Neuronal stem cell (in vitro differentiated cells): ENCODE measurements around the gene TTL.

Experiments
- DNase-seq: peaks from one replicate; pipeline ENCODE4 v3.0.0-alpha.2; 2013; ENCODE audit warnings: low spot score
- H2AFZ ChIP-seq: one replicate; pipeline ENCODE4 v1.6.1; 2013; ENCODE audit warnings: mild to moderate bottlenecking, low read length, inconsistent platforms
- H2AK5ac ChIP-seq: 2 replicates; pipeline ENCODE4 v1.6.1; 2013; ENCODE audit warnings: low read depth, mild to moderate bottlenecking, inconsistent platforms, low read length, moderate library complexity, mixed read lengths
- H2BK120ac ChIP-seq: 2 replicates; pipeline ENCODE4 v1.6.1; 2013; ENCODE audit warnings: low read depth, mild to moderate bottlenecking, inconsistent platforms, low read length, moderate library complexity, mixed read lengths
- H2BK12ac ChIP-seq: one replicate; pipeline ENCODE4 v1.6.1; 2013; ENCODE audit warnings: low read length, inconsistent platforms
- H2BK15ac ChIP-seq: 2 replicates; pipeline ENCODE4 v1.6.1; 2013; ENCODE audit warnings: mild to moderate bottlenecking, low read length, inconsistent platforms, mixed read lengths
- H2BK5ac ChIP-seq: one replicate; pipeline ENCODE4 v1.6.1; 2013; ENCODE audit warnings: inconsistent platforms, mild to moderate bottlenecking, low read length, moderate library complexity
- H3K14ac ChIP-seq: one replicate; pipeline ENCODE4 v1.6.1; 2013; ENCODE audit warnings: low read length, inconsistent platforms
- H3K18ac ChIP-seq: 2 replicates; pipeline ENCODE4 v1.6.1; 2013; ENCODE audit warnings: low read length, inconsistent platforms
- H3K23ac ChIP-seq: 2 replicates; pipeline ENCODE4 v1.6.1; 2013; ENCODE audit warnings: low read depth, mild to moderate bottlenecking, mixed read lengths, low read length, inconsistent platforms; ENCODE audit not compliant: poor library complexity
- H3K27ac ChIP-seq: replicated peaks from 3 replicates; pipeline ENCODE4 v1.5.1; 2013; ENCODE audit warnings: low read length, inconsistent platforms
- H3K27me3 ChIP-seq, 3 experiments: 2 replicates each; pipeline ENCODE4 v1.6.1; 2013; ENCODE audit warnings: low read length in 3 of 3, mild to moderate bottlenecking in 2 of 3, inconsistent platforms in 1 of 3, low read depth in 1 of 3, mixed read lengths in 1 of 3, moderate library complexity in 1 of 3; ENCODE audit not compliant: control insufficient read depth in 3 of 3, insufficient read depth in 3 of 3
- H3K36me3 ChIP-seq, 2 donors: replicated peaks in 1 of 2; 2 replicates each; pipeline ENCODE4 v1.6.1; 2013; ENCODE audit warnings: low read length in 2 of 2; ENCODE audit not compliant: control insufficient read depth in 2 of 2, insufficient read depth in 2 of 2
- H3K4ac ChIP-seq: 2 replicates; pipeline ENCODE4 v1.6.1; 2013; ENCODE audit warnings: inconsistent platforms, mild to moderate bottlenecking, low read length, moderate library complexity
- H3K4me1 ChIP-seq, 2 donors: 1 replicate in 1 of 2; 2 replicates in 1 of 2; pipeline ENCODE4 v1.6.1; 2013; ENCODE audit warnings: low read length in 2 of 2, low read depth in 1 of 2; ENCODE audit not compliant: control insufficient read depth in 2 of 2, insufficient read depth in 1 of 2
- H3K4me2 ChIP-seq: one replicate; pipeline ENCODE4 v1.6.1; 2013; ENCODE audit warnings: mild to moderate bottlenecking, low read length, inconsistent platforms; ENCODE audit not compliant: insufficient read depth, poor library complexity, severe bottlenecking
- H3K4me3 ChIP-seq, 2 donors: 2 replicates each; pipeline ENCODE4 v1.5.1; 2013; ENCODE audit warnings: low read length in 2 of 2, mild to moderate bottlenecking in 2 of 2, inconsistent platforms in 1 of 2, moderate library complexity in 1 of 2
- H3K79me1 ChIP-seq: one replicate; pipeline ENCODE4 v1.6.1; 2013; ENCODE audit warnings: low read depth, mild to moderate bottlenecking, inconsistent platforms, low read length, moderate library complexity
- H3K9ac ChIP-seq: one replicate; pipeline ENCODE4 v1.6.1; 2013; ENCODE audit warnings: mild to moderate bottlenecking, low read depth, low read length, inconsistent platforms; ENCODE audit not compliant: poor library complexity
- H3K9me3 ChIP-seq, 2 donors: replicated peaks in 1 of 2; 2 replicates each; pipeline versions ENCODE3 to v1.6.1; 2013; ENCODE audit warnings: low read length in 2 of 2, mild to moderate bottlenecking in 2 of 2, inconsistent platforms in 1 of 2, low read depth in 1 of 2, mixed read lengths in 1 of 2, moderate library complexity in 1 of 2; ENCODE audit not compliant: control insufficient read depth in 2 of 2, insufficient read depth in 1 of 2
- H4K8ac ChIP-seq: one replicate; pipeline ENCODE4 v1.6.1; 2013; ENCODE audit warnings: low read depth, mild to moderate bottlenecking, inconsistent platforms, low read length, moderate library complexity
- H4K91ac ChIP-seq: one replicate; pipeline ENCODE4 v1.6.1; 2013; ENCODE audit warnings: low read length, low read depth, mild to moderate bottlenecking, inconsistent platforms; ENCODE audit not compliant: poor library complexity
- WGBS, 2 donors: extraction: QIAGEN DNeasy Blood & Tissue Kit; methylation state at CpG; one replicate each; pipeline ENCODE4 v1.1.7; 2013; ENCODE audit warnings: missing lambda C conversion rate in 2 of 2, mixed read lengths in 1 of 2; ENCODE audit not compliant: insufficient read length in 2 of 2, insufficient replicate concordance in 1 of 2; ENCODE audit errors: extremely low coverage in 2 of 2; 5-methylcytosine and 5-hydroxymethylcytosine counted together

Gene TTL

DNA sequence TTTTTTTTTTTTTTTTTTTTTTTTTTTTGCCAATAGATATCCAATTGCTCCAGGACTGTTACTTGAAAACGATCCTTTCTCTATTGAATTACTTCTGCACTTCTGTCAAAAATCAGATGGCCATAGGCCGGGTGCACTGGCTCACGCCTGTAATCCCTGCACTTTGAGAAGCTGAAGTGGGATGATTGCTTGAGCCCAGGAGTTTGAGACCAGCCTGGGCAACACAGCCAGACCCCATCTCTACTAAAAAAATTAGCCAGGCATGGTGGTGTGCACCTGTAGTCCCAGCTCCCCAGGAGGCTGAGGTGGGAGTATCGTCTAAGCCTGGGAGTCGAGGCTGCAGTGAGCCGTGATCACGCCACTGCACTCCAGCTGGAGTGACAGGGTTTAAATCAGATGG is 98.1 kb downstream of the TTL start:
- H2BK5ac ChIP-seq: no peak overlapping the region
- no peak overlapping the region for H3K4me3 ChIP-seq
- no peak overlapping the region for H3K9ac ChIP-seq
- H4K8ac ChIP-seq: no peak overlapping the region
- no peak overlapping the region for H2BK15ac ChIP-seq
- no peak overlapping the region for H3K27ac ChIP-seq
- H3K4me1 ChIP-seq: peaks cover 3 to 5% of the 10 kb centered on the region in 2 donors
- H2AK5ac ChIP-seq: no peak overlapping the region
- no peak overlapping the region for H3K14ac ChIP-seq
- WGBS, 2 donors: no CpG with 5 or more reads among the region's 7 CpGs
- H3K79me1 ChIP-seq: no peaks in the 10 kb centered on the region
- H4K91ac ChIP-seq: no peak overlapping the region
- H3K9me3 ChIP-seq: no peaks in the 10 kb centered on the region
- H3K4me2 ChIP-seq: no peak overlapping the region
- no peak for DNase-seq
- H3K23ac ChIP-seq: no peak overlapping the region
- H2AFZ ChIP-seq: no peak overlapping the region
- no peaks in the 10 kb centered on the region for H3K27me3 ChIP-seq
- H2BK12ac ChIP-seq: no peak overlapping the region
- H3K4ac ChIP-seq: no peak overlapping the region
- H2BK120ac ChIP-seq: no peak overlapping the region
- no peak overlapping the region for H3K18ac ChIP-seq
- peaks cover 5 to 19% of the 10 kb centered on the region in 2 donors for H3K36me3 ChIP-seq

DNA sequence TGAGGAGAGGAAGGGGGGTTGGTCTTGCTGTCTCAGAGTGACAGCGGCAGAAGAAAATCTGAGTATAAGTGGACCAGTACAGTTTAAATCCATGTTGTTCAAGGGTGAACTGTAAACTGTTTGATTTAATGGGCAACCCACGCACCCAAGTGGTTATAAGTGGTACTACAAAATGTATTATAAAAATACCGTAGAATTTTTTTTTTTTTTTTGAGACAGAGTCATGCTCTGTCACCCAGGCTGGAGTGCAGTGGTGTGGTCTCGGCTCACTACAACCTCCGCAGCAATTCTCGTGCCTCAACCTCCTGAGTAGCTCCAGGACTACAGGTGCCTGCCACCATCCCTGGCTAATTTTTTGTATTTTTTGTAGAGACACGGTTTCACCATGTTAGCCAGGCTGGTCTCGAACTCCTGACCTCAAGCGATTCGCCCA is 100.4 kb downstream of the TTL start:
- no peak overlapping the region for H3K4me2 ChIP-seq
- WGBS, 2 donors: no CpG with 5 or more reads among the region's 10 CpGs
- no peak overlapping the region for H2BK12ac ChIP-seq
- H3K36me3 ChIP-seq: peaks cover 8 to 14% of the 10 kb centered on the region in 2 donors
- no peak overlapping the region for H2AK5ac ChIP-seq
- H3K4me1 ChIP-seq: peaks cover 3 to 9% of the 10 kb centered on the region in 2 donors
- H4K8ac ChIP-seq: no peak overlapping the region
- H3K4me3 ChIP-seq: no peak overlapping the region
- peaks cover 4% of the 10 kb centered on the region for H3K79me1 ChIP-seq
- H4K91ac ChIP-seq: no peak overlapping the region
- no peaks in the 10 kb centered on the region for H3K9me3 ChIP-seq
- no peak overlapping the region for H2AFZ ChIP-seq
- H3K9ac ChIP-seq: no peak overlapping the region
- no peak overlapping the region for H2BK15ac ChIP-seq
- H2BK5ac ChIP-seq: no peak overlapping the region
- H3K27ac ChIP-seq: no peak overlapping the region
- H2BK120ac ChIP-seq: no peak overlapping the region
- no peak overlapping the region for H3K18ac ChIP-seq
- no peaks in the 10 kb centered on the region for H3K27me3 ChIP-seq
- H3K14ac ChIP-seq: no peak overlapping the region
- H3K4ac ChIP-seq: no peak overlapping the region
- no peak overlapping the region for H3K23ac ChIP-seq
- no peak for DNase-seq

DNA sequence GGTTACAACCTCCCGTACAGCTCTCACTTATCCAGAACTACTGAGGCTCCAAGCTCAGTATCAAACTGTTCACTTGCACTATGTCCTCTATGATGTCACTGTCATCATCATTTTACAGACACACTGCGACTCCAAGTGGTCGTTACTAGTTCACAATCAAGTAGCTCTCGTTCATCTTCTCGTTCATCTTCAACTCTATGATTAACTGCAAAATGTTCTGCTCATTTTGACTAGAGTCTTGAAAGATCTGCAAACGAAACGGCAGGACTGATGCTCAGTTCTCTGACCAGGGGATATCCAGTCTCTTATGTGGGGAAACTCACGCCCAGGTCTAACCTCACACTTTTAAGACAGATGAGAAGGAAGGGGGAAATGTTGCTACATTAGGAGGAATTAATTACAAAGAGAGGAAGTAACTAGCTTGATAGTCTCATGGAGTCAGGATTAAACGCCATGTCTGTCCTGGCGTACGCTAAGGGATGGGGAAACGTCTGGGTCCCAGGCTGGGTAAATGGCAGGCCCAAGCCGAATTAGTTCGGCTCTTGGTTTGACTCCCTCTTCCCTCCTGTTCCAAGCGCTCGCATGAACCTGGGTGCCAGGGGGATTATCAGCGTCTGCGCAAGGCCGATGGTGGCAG is 101.7 kb downstream of the TTL start:
- peak overlapping the region; percentile 8 for H2BK5ac ChIP-seq
- no peak overlapping the region for H3K14ac ChIP-seq
- peak overlapping the region; percentile 89 for H3K9ac ChIP-seq
- H3K79me1 ChIP-seq: peaks cover 4% of the 10 kb centered on the region
- H3K4ac ChIP-seq: no peak overlapping the region
- H4K8ac ChIP-seq: no peak overlapping the region
- WGBS, 2 donors: no CpG with 5 or more reads among the region's 19 CpGs
- H3K36me3 ChIP-seq: peaks cover 9 to 23% of the 10 kb centered on the region in 2 donors
- H3K4me3 ChIP-seq: peak overlapping the region; percentile 87 to 88
- no peaks in the 10 kb centered on the region for H3K27me3 ChIP-seq
- peak overlapping the region; percentile 19 for H4K91ac ChIP-seq
- peak overlapping the region; percentile 78 for H3K27ac ChIP-seq
- H3K23ac ChIP-seq: no peak overlapping the region
- no peaks in the 10 kb centered on the region for H3K9me3 ChIP-seq
- H2AFZ ChIP-seq: peak overlapping the region; percentile 92
- H2AK5ac ChIP-seq: no peak overlapping the region
- no peak overlapping the region for H2BK15ac ChIP-seq
- no peak overlapping the region for H3K18ac ChIP-seq
- H2BK120ac ChIP-seq: no peak overlapping the region
- H2BK12ac ChIP-seq: no peak overlapping the region
- H3K4me1 ChIP-seq: peaks cover 3 to 9% of the 10 kb centered on the region in 2 donors
- H3K4me2 ChIP-seq: peak overlapping the region; percentile 69
- DNase-seq: no peak

DNA sequence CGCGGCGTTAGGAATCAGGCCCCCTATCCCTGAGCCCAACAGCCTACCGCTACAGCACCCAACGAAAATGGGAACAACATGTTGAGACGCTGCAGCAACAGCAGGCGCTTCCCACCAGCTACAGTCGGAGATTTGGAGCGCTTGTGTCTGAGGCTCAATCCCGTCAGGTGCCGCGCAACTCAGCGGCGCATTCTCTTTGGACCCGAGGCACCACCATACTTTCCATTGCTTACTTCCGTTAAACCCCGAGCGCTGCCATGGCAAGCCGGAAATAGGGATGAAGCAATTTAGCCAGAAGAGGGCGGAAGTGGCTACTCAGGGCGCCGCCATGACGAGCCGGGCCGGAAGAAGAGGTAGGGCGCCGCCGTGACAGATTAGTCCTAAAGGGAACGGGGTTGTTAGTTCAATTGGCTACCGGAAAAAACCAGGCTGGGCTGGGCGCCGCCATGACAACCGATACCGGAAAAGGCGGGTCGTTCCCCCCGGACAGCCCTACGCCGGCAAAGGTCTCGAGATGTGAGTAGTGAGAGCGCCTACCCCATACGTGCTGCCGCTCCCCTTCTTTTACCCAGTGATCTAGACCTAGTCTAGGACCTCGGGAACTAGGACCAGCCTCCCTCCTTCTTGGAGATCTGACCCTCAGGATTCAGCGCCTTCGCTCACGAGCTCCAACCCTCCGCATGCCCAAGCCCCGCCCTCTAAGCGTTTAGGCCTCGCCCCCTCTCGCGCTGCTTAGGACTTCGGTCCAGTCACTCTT is 102.4 kb downstream of the TTL start, which contains the start of gene CHCHD5:
Gene CHCHD5, plus strand, starts transcription at position 476 of the 757 bp plus-strand sequence. Its CDS starts 39 bp downstream, at position 515.
- H3K79me1 ChIP-seq: peaks cover 4% of the 10 kb centered on the region
- H3K4me3 ChIP-seq: peak within 1 kb of the TSS; percentile 87 to 88
- no peak within 1 kb of the TSS for H3K14ac ChIP-seq
- no peak within 1 kb of the TSS for H3K4ac ChIP-seq
- peak within 1 kb of the TSS; percentile 8 for H2BK5ac ChIP-seq
- H3K23ac ChIP-seq: peak within 1 kb of the TSS; percentile 50
- no peak within 1 kb of the TSS for H2BK12ac ChIP-seq
- peaks cover 3 to 9% of the 10 kb centered on the region in 2 donors for H3K4me1 ChIP-seq
- peaks cover 9 to 28% of the 10 kb centered on the region in 2 donors for H3K36me3 ChIP-seq
- no CpG with 5 or more reads among the region's 54 CpGs for WGBS, 2 donors
- no peak within 1 kb of the TSS for H2BK120ac ChIP-seq
- no peak within 1 kb of the TSS for H2BK15ac ChIP-seq
- H4K8ac ChIP-seq: no peak within 1 kb of the TSS
- peak; percentile 86 for DNase-seq
- H3K27ac ChIP-seq: peak within 1 kb of the TSS; percentile 97
- peak within 1 kb of the TSS; percentile 77 for H3K4me2 ChIP-seq
- peak within 1 kb of the TSS; percentile 89 for H3K18ac ChIP-seq
- H4K91ac ChIP-seq: peak within 1 kb of the TSS; percentile 19
- no peaks in the 10 kb centered on the region for H3K27me3 ChIP-seq
- H2AFZ ChIP-seq: peak within 1 kb of the TSS; percentile 92
- no peaks in the 10 kb centered on the region for H3K9me3 ChIP-seq
- no peak within 1 kb of the TSS for H2AK5ac ChIP-seq
- H3K9ac ChIP-seq: peak within 1 kb of the TSS; percentile 89
